ENCODE measurements around the gene MACROH2A1.

Gene MACROH2A1

GRCh38 chr5:135398855-135399793, at the start of gene MACROH2A1:
TSS of gene MACROH2A1 (minus strand) at chr5:135399231. CDS start at chr5:135389093, 10,138 bp downstream.
- DNase-seq (ENCODE audit: low spot score), result peak; percentile 78

- DNase-seq (ENCODE audit: low spot score), result no peak
Measured at GRCh38 chr5:135448071-135448739, 49.2 kb upstream of the MACROH2A1 start.

- no peak for DNase-seq (ENCODE audit: low spot score)
Measured at GRCh38 chr5:135447298-135447929, 48.4 kb upstream of the MACROH2A1 start, which contains the start of gene DCANP1. TSS of gene DCANP1 (minus strand) at chr5:135447348. CDS start at chr5:135447108, 240 bp downstream.

GRCh38 chr5:135446615-135447014, 47.6 kb upstream of the MACROH2A1 start:
- no peak for DNase-seq (ENCODE audit: low spot score)

GRCh38 chr5:135446206-135446605, 47.2 kb upstream of the MACROH2A1 start:
- no peak for DNase-seq (ENCODE audit: low spot score)

GRCh38 chr5:135445306-135445985, 46.4 kb upstream of the MACROH2A1 start:
- no peak for DNase-seq (ENCODE audit: low spot score)

GRCh38 chr5:135444881-135445280, 45.9 kb upstream of the MACROH2A1 start:
- no peak for DNase-seq (ENCODE audit: low spot score)

- no peak for DNase-seq (ENCODE audit: low spot score)
Measured at GRCh38 chr5:135444360-135444759, 45.3 kb upstream of the MACROH2A1 start.

- no peak for DNase-seq (ENCODE audit: low spot score)
Measured at GRCh38 chr5:135443161-135443960, 44.3 kb upstream of the MACROH2A1 start.

- no peak for DNase-seq (ENCODE audit: low spot score)
Measured at GRCh38 chr5:135442431-135443160, 43.6 kb upstream of the MACROH2A1 start.

- no peak for DNase-seq (ENCODE audit: low spot score)
Measured at GRCh38 chr5:135441919-135442318, 42.9 kb upstream of the MACROH2A1 start.

GRCh38 chr5:135441350-135441831, 42.4 kb upstream of the MACROH2A1 start:
- DNase-seq (ENCODE audit: low spot score), result no peak

GRCh38 chr5:135440916-135441315, 41.9 kb upstream of the MACROH2A1 start:
- no peak for DNase-seq (ENCODE audit: low spot score)

GRCh38 chr5:135439231-135440205, 40.5 kb upstream of the MACROH2A1 start:
- no peak for DNase-seq (ENCODE audit: low spot score)

GRCh38 chr5:135438636-135439221, 39.7 kb upstream of the MACROH2A1 start:
- no peak for DNase-seq (ENCODE audit: low spot score)

- DNase-seq (ENCODE audit: low spot score), result no peak
Measured at GRCh38 chr5:135437796-135438560, 38.9 kb upstream of the MACROH2A1 start.

GRCh38 chr5:135437422-135437795, 38.4 kb upstream of the MACROH2A1 start:
- DNase-seq (ENCODE audit: low spot score), result no peak

- DNase-seq (ENCODE audit: low spot score), result no peak
Measured at GRCh38 chr5:135436951-135437418, 38.0 kb upstream of the MACROH2A1 start.

Data from CD4-positive, alpha-beta T cell treated with Interleukin-2 at 100 ng/mL for 4 hours (primary cell).